GM18498 (cell line): ENCODE data around the gene KLK15.
"Not testable (repeated sequence)": the region's sequence is repeated elsewhere in the genome, so short reads cannot be mapped to it uniquely, and the experiment has no call there.

Experiments used
- ATAC-seq: cut with Tn5 transposase; IDR thresholded peaks from one replicate; pipeline ENCODE4 v1.9.1; 2021; ENCODE audit warnings: mild to moderate bottlenecking, moderate library complexity; ENCODE audit not compliant: unreplicated experiment

KLK15 gene

DNA sequence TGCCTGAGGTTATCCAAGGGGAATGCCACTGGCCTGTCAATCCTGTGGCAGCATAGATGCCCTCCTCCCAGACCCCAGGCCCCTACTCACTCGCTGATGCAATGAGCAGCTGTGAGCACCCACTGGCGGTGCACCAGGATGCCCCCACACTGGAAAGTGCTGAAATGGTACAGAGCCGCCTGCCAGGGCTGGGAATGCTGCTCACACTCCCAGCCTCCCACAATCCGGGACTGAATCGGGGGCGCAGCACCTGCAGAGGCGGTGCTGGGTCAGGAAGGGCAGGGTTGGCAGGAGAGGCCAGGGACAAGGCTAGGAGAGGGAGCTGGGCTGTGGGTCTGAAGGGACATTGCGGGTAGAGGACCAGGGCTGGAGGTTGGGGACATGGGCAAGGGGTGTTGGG, 11.8 kb downstream of the KLK15 start:
- no peak for ATAC-seq

DNA sequence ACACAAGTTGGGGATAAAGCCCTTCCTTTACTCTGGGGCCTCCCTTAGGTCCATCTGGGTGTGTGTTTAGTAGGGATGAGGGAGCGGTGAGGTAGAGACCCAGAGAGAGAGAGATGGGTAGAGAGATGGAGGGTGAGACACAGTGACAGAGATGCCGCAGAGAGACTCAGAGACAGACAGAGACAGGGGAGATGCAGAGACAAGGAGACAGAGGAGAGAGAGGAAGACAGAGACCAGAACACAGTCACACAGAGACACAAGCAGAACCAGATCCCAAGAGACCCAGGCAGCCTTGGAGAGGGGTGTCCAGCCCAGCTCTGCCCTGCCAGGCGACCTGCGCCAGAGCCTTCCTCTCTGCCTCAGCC, 12.1 kb downstream of the KLK15 start:
- ATAC-seq, result no peak

GRCh38 chr19:50820549-50821247, 12.7 kb downstream of the KLK15 start:
- ATAC-seq, result no peak

- ATAC-seq, result no peak
Observed at GRCh38 chr19:50820086-50820485, 13.3 kb downstream of the KLK15 start.

GRCh38 chr19:50819636-50820035, 13.7 kb downstream of the KLK15 start:
- ATAC-seq, result no peak

DNA sequence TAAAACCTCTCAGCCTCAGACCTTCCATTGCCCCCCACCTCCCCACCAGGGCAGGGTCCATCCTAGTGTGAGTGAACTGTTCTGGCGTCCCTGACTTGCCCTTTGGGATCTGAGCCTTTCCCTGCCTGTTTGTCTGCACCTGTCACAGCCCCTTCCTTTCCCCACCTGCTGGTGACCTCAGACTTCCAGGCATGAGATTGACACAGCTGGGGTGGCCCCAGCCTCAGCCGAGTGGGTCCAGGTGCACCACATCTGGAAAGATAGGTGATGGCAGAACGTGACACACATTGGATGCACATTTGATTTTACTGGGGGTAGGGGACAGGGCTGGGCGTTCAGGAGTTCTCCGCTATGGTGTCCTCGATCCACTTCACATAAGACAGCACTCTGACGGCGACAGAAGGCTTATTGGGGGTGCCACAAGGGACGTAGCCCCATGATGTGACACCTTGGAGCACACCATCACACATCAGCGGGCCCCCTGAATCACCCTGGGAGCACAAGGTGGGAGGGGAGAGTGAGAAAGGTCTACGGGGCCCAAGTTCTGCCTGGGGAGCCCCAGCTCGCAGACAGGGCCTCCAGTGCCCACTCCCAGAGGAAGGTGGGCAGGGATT, 14.4 kb downstream of the KLK15 start:
- ATAC-seq, result no peak

GRCh38 chr19:50817941-50818858, 15.2 kb downstream of the KLK15 start:
- peak; percentile 71 for ATAC-seq

DNA sequence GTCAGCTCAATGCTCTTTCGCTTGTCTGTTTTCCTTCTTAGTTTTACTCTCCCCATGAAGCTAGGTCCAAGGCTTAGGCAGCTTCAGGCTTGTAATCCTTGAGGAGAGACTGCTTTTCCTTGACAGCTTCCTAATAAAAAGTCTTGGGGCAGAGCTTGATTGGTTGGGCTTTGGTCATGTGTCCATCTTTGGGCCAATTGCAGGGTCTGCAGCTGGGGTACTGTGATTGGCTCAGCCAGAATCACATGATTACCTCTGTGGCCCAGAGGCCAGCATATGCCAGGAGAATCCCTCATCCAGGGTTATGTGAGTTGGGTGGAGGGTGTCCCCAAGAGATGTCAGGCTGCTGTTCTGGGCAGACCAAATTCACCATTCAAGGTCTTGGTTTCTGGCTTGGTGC, 17.9 kb downstream of the KLK15 start:
- no peak for ATAC-seq

- ATAC-seq, result no peak
Observed at GRCh38 chr19:50814883-50815282, 18.5 kb downstream of the KLK15 start.

GRCh38 chr19:50812474-50812873, 20.9 kb downstream of the KLK15 start:
- no peak for ATAC-seq

- not testable (repeated sequence) for ATAC-seq
Observed at GRCh38 chr19:50811622-50812238, 21.6 kb downstream of the KLK15 start.

DNA sequence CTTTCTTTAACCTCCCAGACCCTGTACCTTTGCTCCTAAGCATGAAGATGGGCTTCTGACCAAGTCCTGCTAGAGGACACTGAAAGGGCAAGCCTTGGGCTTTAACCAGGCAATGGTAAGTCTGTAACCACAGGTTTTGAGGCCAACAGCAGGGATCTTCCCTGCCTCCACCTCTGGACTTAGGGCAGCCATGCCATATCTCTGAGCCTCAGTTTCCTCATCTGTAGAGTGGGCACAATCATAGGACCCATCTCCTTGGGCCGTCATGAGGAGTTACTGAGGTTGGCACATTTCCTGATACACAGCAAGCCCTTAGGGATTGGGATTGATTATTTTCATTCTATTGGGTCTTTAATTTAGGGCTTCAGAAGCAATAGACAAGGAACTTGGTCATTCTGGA, 24.5 kb downstream of the KLK15 start:
- no peak for ATAC-seq

GRCh38 chr19:50804420-50805272, 28.7 kb downstream of the KLK15 start:
- ATAC-seq, result peak; percentile 95

DNA sequence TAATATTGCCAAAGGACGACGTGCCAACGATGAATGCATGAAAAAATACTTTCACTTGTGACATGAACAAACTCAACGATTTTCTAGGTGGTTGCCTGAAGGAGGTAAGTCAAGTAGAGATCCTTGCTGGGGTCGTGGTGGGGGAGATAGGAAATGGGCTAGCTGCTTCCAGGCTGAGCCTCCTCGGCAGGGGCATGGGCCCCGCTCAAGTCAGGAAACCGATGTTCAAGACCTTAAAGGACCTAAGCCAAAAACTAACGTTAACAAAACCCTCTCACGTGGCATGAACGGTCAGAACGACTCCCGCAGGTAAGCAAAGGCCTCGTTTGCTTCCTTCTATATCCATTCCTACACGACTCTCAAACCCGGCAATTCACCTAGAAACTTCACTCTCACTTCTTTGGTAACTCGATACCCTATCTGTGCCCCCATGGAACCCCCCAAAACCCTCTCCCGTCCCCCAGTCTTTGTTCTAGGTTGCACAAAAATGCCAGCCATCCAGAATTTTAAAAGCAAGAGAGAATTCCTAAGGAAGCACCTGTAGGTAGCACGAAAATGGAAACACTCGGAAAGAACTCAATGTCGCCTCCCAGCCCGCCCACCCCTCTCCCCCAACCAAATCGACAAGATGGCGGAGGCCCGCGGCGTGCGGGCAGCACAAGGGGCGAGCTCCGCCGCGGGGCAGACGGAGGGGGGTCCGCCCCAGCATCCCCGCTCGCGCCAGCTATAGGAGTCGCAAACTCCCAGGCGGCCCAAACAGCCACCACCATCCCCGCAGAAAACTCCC, 29.5 kb downstream of the KLK15 start:
- peak; percentile 13 for ATAC-seq

DNA sequence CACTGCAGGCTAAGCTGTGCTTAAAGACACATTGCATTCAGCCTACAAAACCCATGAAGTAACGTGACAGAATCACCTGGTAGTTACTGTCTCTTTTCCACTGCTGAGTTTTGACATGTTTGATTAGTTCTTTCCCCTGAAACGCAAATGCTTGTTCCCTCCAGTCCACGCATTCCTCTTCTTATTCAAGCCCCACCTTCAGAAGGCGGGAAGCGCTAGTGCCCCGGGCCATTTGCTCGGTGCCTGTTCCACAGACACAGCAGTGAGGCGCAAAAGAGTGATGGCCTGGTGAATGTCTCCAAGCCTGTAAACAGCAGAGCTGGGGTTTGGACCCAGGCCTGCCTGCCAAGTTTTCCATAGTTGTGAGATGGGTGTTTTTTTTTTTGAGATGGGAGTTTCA, 32.3 kb downstream of the KLK15 start:
- no peak for ATAC-seq

DNA sequence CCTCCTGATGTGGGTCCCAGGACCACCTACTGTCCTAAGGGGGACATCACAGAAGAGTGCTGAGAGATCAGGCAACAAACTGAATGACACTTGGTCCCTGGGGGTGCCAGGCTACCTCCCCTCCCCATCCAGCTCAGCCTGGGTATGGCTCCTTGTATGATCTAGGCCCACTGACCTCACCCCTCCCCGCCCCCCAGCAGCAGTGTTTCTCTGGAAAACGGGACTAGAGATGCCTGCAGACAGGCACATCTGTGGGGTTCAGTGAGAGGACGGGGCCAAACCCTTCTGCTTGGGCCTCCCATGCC, 33.9 kb downstream of the KLK15 start:
- no peak for ATAC-seq

DNA sequence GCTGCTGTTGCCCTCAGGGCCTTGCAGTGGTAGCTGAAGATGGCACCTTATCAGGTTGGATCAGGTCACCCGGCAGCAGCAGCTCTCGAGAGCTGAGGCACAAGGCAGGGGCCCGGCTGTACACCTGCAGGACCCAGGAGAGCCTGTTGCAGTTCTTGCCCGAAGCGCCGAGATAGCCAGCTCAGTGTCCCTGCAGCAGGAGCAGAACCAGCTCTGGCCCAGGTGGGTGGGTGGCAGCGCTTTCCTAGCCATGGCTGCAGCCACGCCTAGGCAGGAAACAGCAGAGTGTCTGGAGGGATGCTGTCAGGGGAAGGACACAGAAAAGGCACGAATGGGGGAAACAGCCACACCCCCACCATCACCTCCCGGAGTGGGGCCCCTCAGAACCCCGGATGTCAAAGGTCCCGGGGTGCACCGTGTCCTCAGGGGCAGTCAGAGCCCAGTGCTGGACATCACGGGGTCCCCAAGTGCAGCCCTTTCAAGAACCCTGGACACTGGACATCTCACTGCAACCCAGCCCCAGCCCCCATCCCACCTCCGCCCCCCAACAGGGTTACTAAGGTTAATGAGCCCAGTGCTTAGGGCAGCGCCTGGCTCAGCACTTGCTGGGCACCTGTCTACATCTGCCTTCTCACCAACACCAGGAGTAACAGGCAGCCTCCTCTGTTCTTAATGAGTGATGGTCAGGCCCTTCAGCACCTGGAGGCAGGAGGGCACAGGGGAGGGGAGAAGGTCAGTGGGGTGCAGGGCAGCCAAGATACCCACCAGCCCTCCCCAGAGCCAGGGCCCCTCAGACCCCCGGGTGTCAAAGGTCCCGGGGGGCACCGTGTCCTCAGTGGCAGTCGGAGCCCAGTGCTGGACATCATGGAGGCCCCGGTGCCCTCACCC, 34.5 kb downstream of the KLK15 start:
- no peak for ATAC-seq

DNA sequence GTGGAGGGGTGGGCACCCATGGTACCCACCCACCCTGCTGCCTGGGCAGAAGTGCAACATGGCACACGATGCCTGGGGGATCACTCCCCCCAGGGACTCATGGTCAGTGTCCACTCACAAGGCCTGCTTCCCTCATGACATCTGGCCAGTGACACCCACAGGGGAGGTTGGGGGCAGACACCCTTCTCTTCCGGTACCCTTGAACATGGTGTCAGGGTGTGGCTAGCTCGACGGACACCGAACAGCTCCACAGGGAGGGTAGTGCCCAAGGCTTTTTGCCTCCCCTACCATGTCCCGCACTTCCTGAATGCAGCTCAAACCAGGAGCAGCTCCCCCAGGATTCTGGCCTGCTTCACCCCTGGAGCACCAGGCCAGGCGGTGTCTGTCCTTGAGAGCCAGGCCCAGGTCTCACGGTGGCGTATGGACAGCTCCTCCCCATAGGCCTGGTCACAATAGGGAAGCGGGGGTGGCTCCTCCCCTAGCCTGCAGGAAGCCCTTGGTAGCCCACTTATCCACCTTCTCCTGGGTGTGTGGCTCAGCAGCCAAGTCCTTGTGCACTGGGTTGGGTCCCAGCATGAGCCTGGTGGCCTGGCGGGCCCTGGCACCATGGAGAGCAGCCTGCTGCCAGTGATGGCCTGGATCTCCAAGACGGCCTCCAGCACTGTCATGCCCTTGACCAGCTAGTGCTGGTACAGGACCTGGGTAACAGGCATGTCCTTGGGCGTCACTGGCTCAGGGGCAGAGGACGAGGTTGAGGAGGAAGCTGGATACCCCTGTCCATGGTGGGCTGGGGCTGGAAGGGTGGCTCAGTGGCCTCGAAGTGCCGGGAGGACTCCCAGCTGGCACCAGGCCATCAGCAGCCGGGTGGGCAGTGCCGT, 35.4 kb downstream of the KLK15 start:
- ATAC-seq, result no peak
